Body of pancreas (tissue), 4 donors: Measurements from ENCODE around the gene ST8SIA5. TPM values are rescaled to one million over a fixed set of nuclear protein-coding genes. Genes with fewer than 3 reads are reported as not detected.
A peak's percentile ranks its signal among the peaks of the same experiment; 100 is the strongest.

Source experiments
- ATAC-seq: fragments of 150-250 bp; one replicate; pipeline ENCODE4 v1.9.1; 2016
- DNase-seq, 4 donors: peaks; one replicate each; pipeline ENCODE4 v3.0.0-alpha.2; 2019
- H3K27ac ChIP-seq, 4 donors: fragments of 200-600 bp; sonication (generic); 1 replicate in 3 of 4; 2 replicates in 1 of 4; pipeline versions ENCODE4 v1.5.1 to v1.6.1; 2016 to 2019; ENCODE audit warnings: mild to moderate bottlenecking in 1 of 4, mixed read lengths in 1 of 4, moderate library complexity in 1 of 4
- H3K27me3 ChIP-seq, 2 donors: fragments of 200-600 bp; sonication (generic); one replicate each; pipeline ENCODE4 v1.6.0; 2016; ENCODE audit warnings: mild to moderate bottlenecking in 1 of 2
- H3K36me3 ChIP-seq, 2 donors: fragments of 200-600 bp; sonication (generic); replicated peaks in 1 of 2; 2 replicates each; pipeline ENCODE4 v1.5.1; 2016; ENCODE audit warnings: low read depth in 2 of 2; ENCODE audit not compliant: insufficient read depth in 1 of 2
- H3K4me1 ChIP-seq: fragments of 200-600 bp; sonication (generic); one replicate; pipeline ENCODE4 v1.6.0; 2016
- H3K4me3 ChIP-seq, 2 donors: fragments of 200-600 bp; sonication (generic); 1 replicate in 1 of 2; 2 replicates in 1 of 2; pipeline ENCODE4 v1.5.1; 2016 to 2019
- H3K9me3 ChIP-seq, 3 donors: fragments of 200-600 bp; sonication (generic); 1 replicate in 2 of 3; 2 replicates in 1 of 3; pipeline ENCODE4 v1.5.1; 2016
- CTCF ChIP-seq, 7 experiments: fragments of 450-650 bp in 4 of 7; fragments of 200-600 bp in 3 of 7; sonication (generic) in 3 of 7; IDR thresholded peaks; one replicate each; pipeline ENCODE4 v1.5.1; 2016 to 2019; ENCODE audit warnings: antibody characterized with exemption in 7 of 7
- POLR2A ChIP-seq, 3 donors: fragments of 450-650 bp; IDR thresholded peaks; one replicate each; pipeline ENCODE4 v1.6.1; 2016; ENCODE audit warnings: antibody characterized with exemption in 3 of 3, mild to moderate bottlenecking in 2 of 3
- WGBS, 2 donors: methylation state at CpG; one replicate each; pipeline ENCODE4 v1.1.5; 2017; 5-methylcytosine and 5-hydroxymethylcytosine counted together
- intact Hi-C: fragments of 100-400 bp; cut with DNase I; formaldehyde crosslinking; loops from one replicate; pipeline ENCODE4 v1.15.1; 2023
- total RNA-seq, 2 donors: library from RNA; depleted of rRNA; stranded (reverse); fragments of >200 nt; gene quantifications; one replicate each; pipeline ENCODE4 v1.1.0, GENCODE V29; 2016

The ST8SIA5 gene
- total RNA-seq, 2 donors from 2014 or later = under 0.01 to 1.6 TPM

- Histone ChIP-seq H3K4me3 (no peak within 1 kb of the TSS), H3K9me3 (no peaks in the 10 kb centered on the region), H3K36me3 (no peaks in the 10 kb centered on the region), H3K27me3 (no peaks in the 10 kb centered on the region), H3K27ac (no peak within 1 kb of the TSS), H3K4me1 (no peaks in the 10 kb centered on the region)
- ATAC-seq (no peak), DNase-seq (no peak)
- 57 to 61% methylated on average over 22 to 25 of the region's 25 CpGs for WGBS, 2 donors
- intact Hi-C loops = loop anchor here (5.0 kb wide), 1 partner anchor 510 kb away; no protein-coding TSS in a partner anchor
- TF ChIP-seq CTCF (IDR thresholded peaks at IDR 0.05) (no peak), POLR2A (IDR thresholded peaks at IDR 0.05) (no peak)
These were observed 99.5 kb downstream of the ST8SIA5 start, which contains the start of gene LOXHD1 for GRCh38 chr18:46657115-46657955. LOXHD1 (minus strand) TSS chr18:46657220; CDS start chr18:46657033, 187 bp downstream.

- no peaks in the 10 kb centered on the region for H3K36me3 ChIP-seq
- H3K4me1 ChIP-seq = no peaks in the 10 kb centered on the region
- TF ChIP-seq CTCF (IDR thresholded peaks at IDR 0.05) (no peak), POLR2A (IDR thresholded peaks at IDR 0.05) (no peak)
- no peaks in the 10 kb centered on the region for H3K9me3 ChIP-seq
- DNase-seq (no peak), ATAC-seq (no peak)
- H3K27me3 ChIP-seq = no peaks in the 10 kb centered on the region
- intact Hi-C loops = loop anchor here (5.0 kb wide), 1 partner anchor 509 kb away; no protein-coding TSS in a partner anchor
- H3K27ac ChIP-seq = no peak overlapping the region
- WGBS, 2 donors = 60 to 65% methylated on average over 26 to 27 of the region's 27 CpGs
- no peak overlapping the region for H3K4me3 ChIP-seq
These were observed 100.3 kb downstream of the ST8SIA5 start for GRCh38 chr18:46656326-46657114.

- ATAC-seq = no peak
- no peak for DNase-seq
- intact Hi-C loops = no loop called here
- Histone ChIP-seq H3K27me3 (no peaks in the 10 kb centered on the region), H3K9me3 (no peaks in the 10 kb centered on the region), H3K27ac (no peak overlapping the region), H3K4me3 (no peak overlapping the region), H3K36me3 (no peaks in the 10 kb centered on the region), H3K4me1 (no peaks in the 10 kb centered on the region)
- TF ChIP-seq POLR2A (IDR thresholded peaks at IDR 0.05) (no peak), CTCF (IDR thresholded peaks at IDR 0.05) (no peak)
These were observed 104.5 kb downstream of the ST8SIA5 start for GRCh38 chr18:46652372-46652771.

- Histone ChIP-seq H3K27ac (no peak overlapping the region), H3K4me3 (no peak overlapping the region), H3K27me3 (no peaks in the 10 kb centered on the region), H3K4me1 (no peaks in the 10 kb centered on the region), H3K9me3 (no peaks in the 10 kb centered on the region), H3K36me3 (no peaks in the 10 kb centered on the region)
- DNase-seq (peak in 1 of 4 donors; percentile 13), ATAC-seq (no peak)
- intact Hi-C loops = no loop called here
- 43 to 53% methylated on average over 4 of the region's 4 CpGs for WGBS, 2 donors
- TF ChIP-seq CTCF (IDR thresholded peaks at IDR 0.05) (no peak), POLR2A (IDR thresholded peaks at IDR 0.05) (no peak)
These were observed 106.2 kb downstream of the ST8SIA5 start for GRCh38 chr18:46650681-46651080.
